ENCODE measurements around the gene CCDC7. TPM values are rescaled to one million over a fixed set of nuclear protein-coding genes. Genes with fewer than 3 reads are reported as not detected.

CCDC7 gene
- total RNA-seq, 1 experiment from 2014 or later = 4.0 TPM

DNA sequence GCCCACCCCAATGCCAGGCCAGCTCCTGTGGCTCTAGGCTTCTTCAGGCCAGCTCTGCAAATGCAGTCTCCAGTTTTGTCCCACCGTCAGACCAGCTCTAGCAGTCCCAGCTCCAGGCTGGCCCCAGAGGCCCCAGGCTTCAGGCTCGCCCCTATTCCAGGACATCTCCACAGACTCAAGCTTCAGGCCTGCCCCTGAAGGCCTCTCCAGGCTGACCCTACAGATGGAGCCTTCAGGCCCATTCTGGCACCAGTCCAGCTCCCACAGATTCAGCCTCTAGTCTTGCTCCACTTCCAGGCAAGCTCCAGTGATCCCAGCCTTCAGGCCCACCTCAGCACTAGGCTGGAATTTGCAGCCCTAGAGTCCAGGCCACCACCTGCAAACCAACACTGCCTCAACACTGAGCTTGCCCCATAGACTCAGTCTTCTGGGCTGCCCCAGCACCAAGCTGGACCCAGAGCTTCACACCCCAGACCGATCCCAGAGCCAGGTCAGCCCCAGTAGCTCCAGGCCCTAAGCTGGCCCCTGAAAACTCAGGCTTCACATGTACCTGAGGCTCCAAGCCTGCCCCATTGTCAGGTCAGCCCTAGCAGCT lies 341.8 kb downstream of the CCDC7 start:
- H3K36me3 ChIP-seq (ENCODE audit: control insufficient read depth in 1 of 2, insufficient read depth in 2 of 2, low read length in 2 of 2) = no peaks in the 10 kb centered on the region
- no peaks in the 10 kb centered on the region for H3K4me1 ChIP-seq (ENCODE audit: control insufficient read depth in 1 of 2, insufficient read depth in 2 of 2, low read length in 2 of 2)
- no peaks in the 10 kb centered on the region for H3K9me2 ChIP-seq (ENCODE audit: insufficient read depth)
- ChIA-PET RAD21 (ENCODE audit: low non-redundant PET in 1 of 2, low total read pairs in 2 of 2, uncharacterized antibody in 2 of 2, unreplicated experiment in 2 of 2) (no interaction called here), POLR2A (no interaction called here), CTCF (interaction anchor here (1.8 kb wide), 1 partner anchor 221 kb away, joined by 5 read pairs; no protein-coding TSS in a partner anchor)
- no peaks in the 10 kb centered on the region for H3K27me3 ChIP-seq (ENCODE audit: insufficient read depth, low read length)
- BruUV-seq (replicated peaks) = no TSS peak
- ATAC-seq = no peak
- no peak overlapping the region for H3K4me3 ChIP-seq (replicated peaks in 1 of 2; ENCODE audit: low read depth in 1 of 2, low read length in 2 of 2)
- H3K27ac ChIP-seq (ENCODE audit: low read depth, low read length) = no peak overlapping the region
- no peaks in the 10 kb centered on the region for H3K9me3 ChIP-seq (ENCODE audit: control insufficient read depth in 1 of 2, insufficient read depth in 1 of 2, low read depth in 1 of 2, low read length in 2 of 2)
- no peak overlapping the region for H3K9ac ChIP-seq (ENCODE audit: low read length)
- H2AFZ ChIP-seq (ENCODE audit: low read depth, low read length, poor library complexity, severe bottlenecking) = no peak overlapping the region
- H4K20me1 ChIP-seq (ENCODE audit: insufficient read depth) = no peaks in the 10 kb centered on the region
- H3K79me2 ChIP-seq (ENCODE audit: insufficient read depth, low read length) = no peaks in the 10 kb centered on the region
- no peak for DNase-seq (ENCODE audit: low read depth, low spot score)
- TF ChIP-seq RAD21 (IDR thresholded peaks at IDR 0.05; ENCODE audit: low read depth) (no peak), ELF1 (IDR thresholded peaks at IDR 0.05; ENCODE audit: borderline replicate concordance, low read depth) (no peak), EZH2phosphoT487 (IDR thresholded peaks at IDR 0.05; ENCODE audit: borderline replicate concordance) (no peak), JUND (IDR thresholded peaks at IDR 0.05) (no peak), POLR2A (IDR thresholded peaks at IDR 0.05; ENCODE audit: borderline replicate concordance, extremely low read depth, insufficient read depth, insufficient read length) (no peak), SP1 (IDR thresholded peaks at IDR 0.05; ENCODE audit: low read depth) (no peak), YY1 (IDR thresholded peaks at IDR 0.05; ENCODE audit: extremely low read depth, insufficient replicate concordance, low read depth, low read length) (no peak)
- TF ChIP-seq, protein P1, sequence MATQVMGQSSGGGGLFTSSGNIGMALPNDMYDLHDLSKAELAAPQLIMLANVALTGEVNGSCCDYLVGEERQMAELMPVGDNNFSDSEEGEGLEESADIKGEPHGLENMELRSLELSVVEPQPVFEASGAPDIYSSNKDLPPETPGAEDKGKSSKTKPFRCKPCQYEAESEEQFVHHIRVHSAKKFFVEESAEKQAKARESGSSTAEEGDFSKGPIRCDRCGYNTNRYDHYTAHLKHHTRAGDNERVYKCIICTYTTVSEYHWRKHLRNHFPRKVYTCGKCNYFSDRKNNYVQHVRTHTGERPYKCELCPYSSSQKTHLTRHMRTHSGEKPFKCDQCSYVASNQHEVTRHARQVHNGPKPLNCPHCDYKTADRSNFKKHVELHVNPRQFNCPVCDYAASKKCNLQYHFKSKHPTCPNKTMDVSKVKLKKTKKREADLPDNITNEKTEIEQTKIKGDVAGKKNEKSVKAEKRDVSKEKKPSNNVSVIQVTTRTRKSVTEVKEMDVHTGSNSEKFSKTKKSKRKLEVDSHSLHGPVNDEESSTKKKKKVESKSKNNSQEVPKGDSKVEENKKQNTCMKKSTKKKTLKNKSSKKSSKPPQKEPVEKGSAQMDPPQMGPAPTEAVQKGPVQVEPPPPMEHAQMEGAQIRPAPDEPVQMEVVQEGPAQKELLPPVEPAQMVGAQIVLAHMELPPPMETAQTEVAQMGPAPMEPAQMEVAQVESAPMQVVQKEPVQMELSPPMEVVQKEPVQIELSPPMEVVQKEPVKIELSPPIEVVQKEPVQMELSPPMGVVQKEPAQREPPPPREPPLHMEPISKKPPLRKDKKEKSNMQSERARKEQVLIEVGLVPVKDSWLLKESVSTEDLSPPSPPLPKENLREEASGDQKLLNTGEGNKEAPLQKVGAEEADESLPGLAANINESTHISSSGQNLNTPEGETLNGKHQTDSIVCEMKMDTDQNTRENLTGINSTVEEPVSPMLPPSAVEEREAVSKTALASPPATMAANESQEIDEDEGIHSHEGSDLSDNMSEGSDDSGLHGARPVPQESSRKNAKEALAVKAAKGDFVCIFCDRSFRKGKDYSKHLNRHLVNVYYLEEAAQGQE (IDR thresholded peaks at IDR 0.05; ENCODE audit: low read depth) = no peak
- TF ChIP-seq, protein P2, sequence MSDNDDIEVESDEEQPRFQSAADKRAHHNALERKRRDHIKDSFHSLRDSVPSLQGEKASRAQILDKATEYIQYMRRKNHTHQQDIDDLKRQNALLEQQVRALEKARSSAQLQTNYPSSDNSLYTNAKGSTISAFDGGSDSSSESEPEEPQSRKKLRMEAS (IDR thresholded peaks at IDR 0.05) = no peak
- intact Hi-C loops (cut with micrococcal nuclease) = no loop called here
- no peak overlapping the region for H3K4me2 ChIP-seq (ENCODE audit: low read length)
